ENCODE measurements around the gene EHD1. TPM values are rescaled to one million over a fixed set of nuclear protein-coding genes. Genes with fewer than 3 reads are reported as not detected.

The EHD1 gene
- total RNA-seq: 100 to 1,000 TPM; 184 to 212 TPM
- total RNA-seq: 194 to 392 reads per million in 2 donors

DNA sequence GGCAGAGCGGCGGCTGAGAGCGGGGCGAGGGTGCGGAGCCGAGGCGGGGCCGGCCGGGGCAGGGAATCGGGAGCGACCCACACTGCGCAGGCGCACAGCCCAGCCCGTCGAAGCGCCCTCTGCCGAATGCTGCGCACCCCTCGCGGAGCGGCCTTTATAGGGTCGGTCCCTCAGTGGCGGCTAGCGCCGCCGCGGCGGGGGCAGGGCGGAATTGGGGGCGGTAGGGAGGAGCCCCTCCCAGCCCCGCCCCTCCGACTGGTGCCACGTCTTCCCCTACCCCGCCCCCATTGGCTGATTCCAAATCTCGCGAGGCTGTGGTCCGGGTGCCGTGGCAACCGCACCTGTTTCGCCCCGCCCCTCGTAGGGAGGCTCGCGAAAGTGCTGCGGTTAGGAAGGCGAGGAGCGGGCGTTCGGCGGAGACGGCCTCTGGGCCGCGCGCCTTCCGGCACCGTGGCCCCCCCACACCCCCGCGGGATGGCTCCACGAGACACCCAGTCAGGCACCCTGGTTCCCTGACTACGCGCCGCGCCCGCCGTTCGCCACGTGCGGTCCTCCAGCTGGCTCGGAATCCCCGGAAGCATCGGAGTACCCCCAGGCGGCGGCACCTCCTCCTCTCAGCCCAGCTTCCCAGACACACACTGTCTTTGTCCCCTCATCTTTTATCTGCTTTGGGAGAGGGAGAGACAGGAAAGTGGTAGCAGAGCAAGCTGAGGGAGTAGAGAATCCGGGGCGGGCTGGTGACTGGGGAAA is at the start of gene EHD1:
EHD1 (minus strand) TSS at position 128 of the 750 bp plus-strand sequence. CDS start 157 bp downstream, outside the sequence.
- H3K27me3 Mint-ChIP-seq: no peaks in the 10 kb centered on the region
- no peaks in the 10 kb centered on the region for H3K9me3 ChIP-seq (ENCODE audit: control insufficient read depth, low read length, poor library complexity, severe bottlenecking)
- peak within 1 kb of the TSS; percentile 97 for H3K4me3 Mint-ChIP-seq
- peaks cover 62% of the 10 kb centered on the region for H3K4me1 Mint-ChIP-seq
- DNase-seq: peak; percentile 99 to 100 (median 100)
- H3K36me3 Mint-ChIP-seq (ENCODE audit: low read depth): peaks cover 8% of the 10 kb centered on the region
- H3K27ac Mint-ChIP-seq: peak within 1 kb of the TSS; percentile 97
- peak; percentile 84 for ATAC-seq

DNA sequence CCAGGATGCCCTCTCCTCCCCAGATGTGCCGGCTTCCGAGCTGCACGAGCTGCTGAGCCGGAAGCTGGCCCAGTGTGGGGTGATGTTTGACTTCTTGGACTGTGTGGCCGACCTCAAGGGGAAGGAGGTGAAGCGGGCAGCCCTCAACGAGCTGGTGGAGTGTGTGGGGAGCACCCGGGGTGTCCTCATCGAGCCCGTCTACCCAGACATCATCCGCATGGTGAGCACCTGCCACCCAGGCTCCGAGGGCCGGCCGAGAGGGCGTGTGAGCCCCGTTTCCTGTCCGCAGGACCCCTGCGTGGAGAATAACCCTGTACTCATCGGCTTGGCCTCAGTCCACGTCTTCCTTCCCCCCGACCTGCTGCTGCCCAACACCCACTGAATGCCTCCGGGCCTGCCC is 48.3 kb upstream of the EHD1 start:
- no peaks in the 10 kb centered on the region for H3K36me3 Mint-ChIP-seq (ENCODE audit: low read depth)
- H3K9me3 ChIP-seq (ENCODE audit: control insufficient read depth, low read length, poor library complexity, severe bottlenecking): no peaks in the 10 kb centered on the region
- ATAC-seq: no peak
- H3K4me3 Mint-ChIP-seq: peak overlapping the region; percentile 68
- DNase-seq: no peak
- H3K27ac Mint-ChIP-seq: peak overlapping the region; percentile 57
- H3K27me3 Mint-ChIP-seq: no peaks in the 10 kb centered on the region
- peaks cover 15% of the 10 kb centered on the region for H3K4me1 Mint-ChIP-seq

DNA sequence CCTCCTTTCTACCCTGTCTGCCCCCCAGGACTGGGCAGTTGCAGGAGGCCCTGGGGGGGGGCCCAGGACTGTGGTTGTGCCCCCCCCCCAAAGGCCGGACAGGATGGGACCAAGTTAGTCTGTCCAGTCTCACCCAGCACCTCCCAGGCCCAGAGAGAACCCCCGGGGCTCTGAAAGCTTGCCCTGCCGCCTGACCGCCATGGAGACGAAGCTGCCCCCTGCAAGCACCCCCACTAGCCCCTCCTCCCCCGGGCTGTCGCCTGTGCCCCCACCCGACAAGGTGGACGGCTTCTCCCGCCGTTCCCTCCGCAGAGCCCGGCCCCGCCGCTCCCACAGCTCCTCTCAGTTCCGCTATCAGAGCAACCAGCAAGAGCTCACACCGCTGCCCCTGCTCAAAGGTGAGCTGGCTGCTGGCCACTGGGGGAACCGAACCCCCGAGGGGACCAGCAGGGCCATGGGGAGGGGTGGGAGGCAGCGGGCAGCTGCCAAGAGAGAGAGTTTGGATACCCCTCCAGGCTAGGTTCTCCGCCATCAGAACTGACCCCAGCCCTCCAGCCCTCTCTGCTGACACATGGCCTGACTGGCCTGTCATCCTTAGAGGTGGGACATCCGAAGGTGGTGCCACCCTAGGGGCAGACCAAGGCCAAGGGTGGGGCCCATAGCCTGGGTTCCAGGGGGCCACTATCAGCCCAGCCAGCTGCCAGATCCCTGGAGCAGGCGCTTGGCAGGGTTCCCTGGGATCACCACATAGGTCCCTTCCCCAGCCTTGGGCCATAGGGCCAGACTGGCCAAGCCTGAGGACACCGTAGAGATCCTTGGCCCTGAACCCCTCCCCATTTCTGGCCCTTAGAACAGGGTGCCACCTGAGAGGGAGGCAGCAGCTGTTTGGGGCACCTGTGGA is 47.4 kb upstream of the EHD1 start:
- DNase-seq: no peak
- no peaks in the 10 kb centered on the region for H3K9me3 ChIP-seq (ENCODE audit: control insufficient read depth, low read length, poor library complexity, severe bottlenecking)
- Mint-ChIP-seq H3K27me3 (no peaks in the 10 kb centered on the region), H3K4me1 (peaks cover 15% of the 10 kb centered on the region), H3K4me3 (peak overlapping the region; percentile 97), H3K36me3 (ENCODE audit: low read depth) (no peaks in the 10 kb centered on the region), H3K27ac (no peak overlapping the region)
- ATAC-seq: no peak

DNA sequence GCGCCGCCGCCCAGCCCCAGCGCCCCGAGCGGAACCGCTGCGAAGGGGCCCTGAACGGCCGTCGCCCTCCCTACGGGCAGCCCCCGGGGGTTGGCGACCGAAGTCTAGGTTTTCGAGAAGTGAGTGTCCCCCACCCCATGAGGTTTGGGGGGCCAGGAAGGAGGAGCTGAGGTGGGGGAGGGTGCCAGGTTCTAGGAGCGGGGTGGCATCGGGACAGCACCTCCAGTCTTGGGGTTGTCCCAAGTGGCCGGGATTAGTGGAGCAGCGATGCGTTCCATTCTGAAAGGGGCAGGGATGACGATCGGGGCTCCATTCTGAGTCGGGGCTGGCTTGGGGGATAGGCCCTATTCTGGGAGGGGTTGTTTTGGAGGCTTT is 46.5 kb upstream of the EHD1 start:
- no peaks in the 10 kb centered on the region for H3K27me3 Mint-ChIP-seq
- peak overlapping the region; percentile 97 for H3K27ac Mint-ChIP-seq
- DNase-seq: no peak
- peak overlapping the region; percentile 97 for H3K4me3 Mint-ChIP-seq
- H3K4me1 Mint-ChIP-seq: peaks cover 15% of the 10 kb centered on the region
- H3K36me3 Mint-ChIP-seq (ENCODE audit: low read depth): no peaks in the 10 kb centered on the region
- ATAC-seq: no peak
- H3K9me3 ChIP-seq (ENCODE audit: control insufficient read depth, low read length, poor library complexity, severe bottlenecking): no peaks in the 10 kb centered on the region

DNA sequence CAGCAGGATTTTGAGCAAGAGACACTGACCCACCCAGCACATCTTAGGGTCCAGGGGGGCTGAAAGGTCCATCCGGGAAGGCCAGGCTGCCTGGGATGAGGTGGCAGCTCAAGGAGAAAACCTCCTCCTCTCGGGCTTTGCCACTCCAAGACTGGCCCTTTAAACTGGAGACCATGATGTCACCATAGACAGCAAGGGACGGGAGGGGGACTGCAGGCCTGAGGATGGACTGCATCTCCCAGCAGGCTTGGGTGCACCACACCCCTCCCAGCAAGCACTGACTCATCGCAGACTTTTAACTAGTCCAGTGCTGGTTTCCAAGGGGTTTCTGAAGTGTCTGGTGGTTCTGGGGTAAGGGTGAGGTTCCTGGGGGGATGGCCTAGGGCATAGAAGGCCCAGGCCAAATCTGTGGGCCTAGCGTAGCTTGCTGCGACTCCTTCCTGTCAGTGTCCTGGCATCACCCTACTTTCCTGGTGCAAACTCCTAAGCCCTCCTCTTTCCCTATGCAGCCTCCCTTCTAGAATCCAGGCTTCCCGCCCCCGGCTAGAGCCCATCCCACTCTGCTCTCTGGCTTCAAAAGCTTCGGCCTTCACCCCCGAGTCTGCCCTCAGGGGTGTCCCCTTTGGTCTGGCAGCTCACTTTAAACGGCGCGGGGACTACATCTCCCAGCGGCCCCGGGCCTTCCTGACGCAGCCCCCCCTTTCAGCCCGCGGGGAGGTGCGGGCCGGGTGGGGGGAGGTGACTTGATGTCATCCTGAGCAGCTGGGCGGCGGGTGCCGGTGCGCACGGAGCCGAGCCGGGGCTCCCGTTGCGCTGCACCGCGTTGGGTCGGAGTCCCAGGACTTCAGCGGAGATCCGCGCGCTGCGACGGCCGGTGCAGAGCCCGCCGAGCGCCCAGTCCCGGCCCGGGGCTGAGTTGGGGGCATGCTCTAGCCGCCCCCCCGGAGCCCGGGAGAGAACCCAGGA is 45.8 kb upstream of the EHD1 start, which contains the start of gene PPP2R5B:
PPP2R5B (plus strand) TSS at position 746 of the 966 bp plus-strand sequence. CDS start 1,046 bp downstream, outside the sequence.
- Mint-ChIP-seq H3K4me3 (peak within 1 kb of the TSS; percentile 97), H3K27me3 (no peaks in the 10 kb centered on the region), H3K4me1 (peaks cover 15% of the 10 kb centered on the region), H3K36me3 (ENCODE audit: low read depth) (no peaks in the 10 kb centered on the region), H3K27ac (peak within 1 kb of the TSS; percentile 97)
- peak; percentile 94 for ATAC-seq
- no peaks in the 10 kb centered on the region for H3K9me3 ChIP-seq (ENCODE audit: control insufficient read depth, low read length, poor library complexity, severe bottlenecking)
- peak; percentile 85 to 89 (median 86) for DNase-seq

DNA sequence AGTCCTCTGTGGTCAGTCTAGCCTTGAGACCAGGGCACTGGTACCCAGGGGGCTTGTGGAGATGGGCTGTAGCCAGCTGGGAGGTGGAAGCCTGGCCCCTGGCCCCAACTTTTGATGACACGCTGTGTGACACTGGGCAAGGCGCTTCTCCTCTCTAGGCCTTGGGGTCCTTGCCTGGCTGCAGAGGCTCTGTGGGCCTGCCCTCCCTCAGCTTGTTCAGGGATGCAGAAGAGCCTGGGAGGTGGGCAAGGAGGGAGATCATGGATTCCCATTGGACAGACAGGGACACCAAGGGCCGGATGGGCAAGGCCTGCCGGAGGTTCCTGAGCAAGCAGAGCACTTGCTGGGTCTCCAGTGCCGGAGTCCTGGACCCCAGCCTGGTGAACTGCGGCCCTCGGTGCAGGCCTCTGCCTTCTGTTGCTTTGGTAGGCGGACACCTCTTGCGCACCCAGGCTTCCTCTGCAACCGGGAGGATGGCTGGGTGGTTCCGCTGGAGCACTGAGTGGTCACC is 44.8 kb upstream of the EHD1 start:
- H3K27me3 Mint-ChIP-seq: no peaks in the 10 kb centered on the region
- no peak overlapping the region for H3K4me3 Mint-ChIP-seq
- H3K4me1 Mint-ChIP-seq: peaks cover 15% of the 10 kb centered on the region
- ATAC-seq: no peak
- peak overlapping the region; percentile 97 for H3K27ac Mint-ChIP-seq
- no peaks in the 10 kb centered on the region for H3K36me3 Mint-ChIP-seq (ENCODE audit: low read depth)
- DNase-seq: no peak
- no peaks in the 10 kb centered on the region for H3K9me3 ChIP-seq (ENCODE audit: control insufficient read depth, low read length, poor library complexity, severe bottlenecking)

DNA sequence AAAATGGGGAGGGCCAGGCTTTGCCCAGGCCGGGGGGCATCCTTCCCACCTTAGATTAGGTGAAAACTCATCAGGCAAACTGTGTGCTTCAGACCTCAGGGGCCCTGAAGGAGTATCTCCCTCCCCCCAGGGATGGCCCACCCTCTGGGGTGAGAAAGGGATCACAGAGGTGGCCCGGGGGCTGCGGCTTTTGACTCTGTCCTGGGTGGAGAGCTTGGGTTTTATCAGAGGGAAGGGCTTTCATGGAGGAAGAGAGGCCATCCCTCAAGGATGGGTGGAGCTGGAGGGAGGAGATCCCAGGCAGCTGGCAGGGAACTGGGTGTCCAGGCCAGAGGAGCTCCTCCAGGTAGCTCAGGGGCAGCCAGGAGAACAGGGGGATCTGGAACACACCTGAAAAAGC is 43.0 kb upstream of the EHD1 start:
- Mint-ChIP-seq H3K27ac (no peak overlapping the region), H3K4me1 (peaks cover 25% of the 10 kb centered on the region), H3K4me3 (no peak overlapping the region), H3K27me3 (no peaks in the 10 kb centered on the region), H3K36me3 (ENCODE audit: low read depth) (no peaks in the 10 kb centered on the region)
- ATAC-seq (no peak), DNase-seq (no peak)
- no peaks in the 10 kb centered on the region for H3K9me3 ChIP-seq (ENCODE audit: control insufficient read depth, low read length, poor library complexity, severe bottlenecking)

DNA sequence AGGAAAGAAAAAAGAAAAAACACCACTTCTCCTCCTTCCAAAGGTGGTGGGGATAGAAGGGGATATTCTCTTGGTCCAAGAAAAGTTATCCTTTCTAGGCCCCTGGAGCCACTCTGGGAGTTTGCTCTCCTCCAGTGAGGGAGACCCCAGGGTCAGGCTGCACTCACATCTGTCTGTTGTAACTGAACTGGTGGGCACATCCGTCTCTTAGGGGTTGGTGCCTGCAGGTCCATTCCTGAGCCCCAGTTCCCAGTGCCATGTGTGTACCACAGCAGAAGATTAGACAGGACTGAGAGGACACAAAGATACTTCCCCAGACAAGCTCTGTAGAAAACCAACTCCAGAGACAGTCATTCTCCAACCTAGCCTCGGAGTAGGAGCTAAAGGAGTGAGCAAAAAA is 41.7 kb upstream of the EHD1 start:
- H3K27me3 Mint-ChIP-seq: no peaks in the 10 kb centered on the region

DNA sequence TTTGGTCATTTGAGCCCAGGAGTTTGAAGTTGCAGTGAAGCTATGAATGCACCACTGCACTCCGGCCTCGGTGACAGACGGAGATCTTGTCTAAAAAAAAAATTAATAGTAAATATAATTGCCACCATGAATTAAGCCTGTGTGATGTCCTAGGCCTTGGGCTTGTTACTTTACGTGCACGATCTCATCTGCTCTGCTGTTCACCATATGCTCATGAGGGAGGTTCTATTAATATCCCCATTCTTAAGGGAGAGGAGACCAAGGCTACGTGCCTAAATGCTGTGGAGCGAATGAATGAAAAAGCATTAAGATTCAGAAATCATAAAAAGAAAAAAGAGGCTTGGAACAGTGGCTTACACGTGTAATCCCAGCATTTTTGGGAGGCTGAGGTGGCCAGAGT is 41.2 kb upstream of the EHD1 start:
- Mint-ChIP-seq H3K4me1 (peaks cover 24% of the 10 kb centered on the region), H3K27ac (no peak overlapping the region), H3K27me3 (no peaks in the 10 kb centered on the region), H3K4me3 (no peak overlapping the region), H3K36me3 (ENCODE audit: low read depth) (no peaks in the 10 kb centered on the region)
- ATAC-seq: no peak
- DNase-seq: no peak
- no peaks in the 10 kb centered on the region for H3K9me3 ChIP-seq (ENCODE audit: control insufficient read depth, low read length, poor library complexity, severe bottlenecking)

More for the DNA sequence above, 41.7 kb upstream of the EHD1 start:
- ATAC-seq (no peak), DNase-seq (no peak)
- H3K36me3 Mint-ChIP-seq (ENCODE audit: low read depth): no peaks in the 10 kb centered on the region
- H3K9me3 ChIP-seq (ENCODE audit: control insufficient read depth, low read length, poor library complexity, severe bottlenecking): no peaks in the 10 kb centered on the region
- H3K4me1 Mint-ChIP-seq: peaks cover 27% of the 10 kb centered on the region
- no peak overlapping the region for H3K4me3 Mint-ChIP-seq
- no peak overlapping the region for H3K27ac Mint-ChIP-seq

DNA sequence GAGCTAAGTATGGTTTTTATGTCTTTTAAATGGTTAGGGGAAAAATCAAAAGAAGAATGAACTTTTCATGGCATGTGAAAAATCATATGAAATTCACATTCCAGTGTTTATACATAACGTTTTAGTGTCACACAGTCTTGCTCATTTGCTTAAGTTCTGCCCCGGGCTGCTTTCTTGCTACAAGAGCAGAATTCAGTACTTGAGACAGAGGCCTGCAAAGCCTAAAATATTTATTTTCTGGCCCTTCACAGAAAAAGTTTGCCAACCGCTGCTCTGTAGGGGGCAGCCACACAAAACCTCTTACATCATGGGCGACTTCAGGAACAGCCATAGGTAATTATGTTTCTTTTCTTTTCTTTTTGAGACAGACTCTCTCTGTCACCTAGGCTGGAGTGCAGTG is 39.6 kb upstream of the EHD1 start:
- H3K4me3 Mint-ChIP-seq: peak overlapping the region; percentile 93
- DNase-seq: no peak
- peaks cover 19% of the 10 kb centered on the region for H3K4me1 Mint-ChIP-seq
- H3K27me3 Mint-ChIP-seq: no peaks in the 10 kb centered on the region
- peak overlapping the region; percentile 92 for H3K27ac Mint-ChIP-seq
- no peaks in the 10 kb centered on the region for H3K9me3 ChIP-seq (ENCODE audit: control insufficient read depth, low read length, poor library complexity, severe bottlenecking)
- H3K36me3 Mint-ChIP-seq (ENCODE audit: low read depth): peaks cover 2% of the 10 kb centered on the region
- ATAC-seq: no peak

DNA sequence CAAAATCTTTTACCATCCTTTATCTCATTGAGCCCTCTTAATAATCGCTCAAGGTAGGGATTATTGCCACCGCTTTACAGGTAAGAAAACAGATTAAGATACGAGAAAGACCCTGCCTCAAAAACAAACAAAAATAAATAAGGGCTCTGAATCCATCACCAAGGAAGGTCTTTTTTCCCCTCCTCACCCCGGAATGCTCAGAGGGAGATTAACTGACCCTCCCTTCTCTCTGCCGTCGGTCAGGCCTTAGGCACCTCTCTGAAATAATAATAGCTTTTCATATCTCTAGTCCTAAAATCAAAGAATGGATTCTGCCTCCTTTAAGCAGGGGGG is 39.2 kb upstream of the EHD1 start:
- no peaks in the 10 kb centered on the region for H3K9me3 ChIP-seq (ENCODE audit: control insufficient read depth, low read length, poor library complexity, severe bottlenecking)
- peaks cover 2% of the 10 kb centered on the region for H3K36me3 Mint-ChIP-seq (ENCODE audit: low read depth)
- no peak for DNase-seq
- no peaks in the 10 kb centered on the region for H3K27me3 Mint-ChIP-seq
- peak overlapping the region; percentile 92 for H3K27ac Mint-ChIP-seq
- no peak for ATAC-seq
- peaks cover 19% of the 10 kb centered on the region for H3K4me1 Mint-ChIP-seq
- peak overlapping the region; percentile 93 for H3K4me3 Mint-ChIP-seq

DNA sequence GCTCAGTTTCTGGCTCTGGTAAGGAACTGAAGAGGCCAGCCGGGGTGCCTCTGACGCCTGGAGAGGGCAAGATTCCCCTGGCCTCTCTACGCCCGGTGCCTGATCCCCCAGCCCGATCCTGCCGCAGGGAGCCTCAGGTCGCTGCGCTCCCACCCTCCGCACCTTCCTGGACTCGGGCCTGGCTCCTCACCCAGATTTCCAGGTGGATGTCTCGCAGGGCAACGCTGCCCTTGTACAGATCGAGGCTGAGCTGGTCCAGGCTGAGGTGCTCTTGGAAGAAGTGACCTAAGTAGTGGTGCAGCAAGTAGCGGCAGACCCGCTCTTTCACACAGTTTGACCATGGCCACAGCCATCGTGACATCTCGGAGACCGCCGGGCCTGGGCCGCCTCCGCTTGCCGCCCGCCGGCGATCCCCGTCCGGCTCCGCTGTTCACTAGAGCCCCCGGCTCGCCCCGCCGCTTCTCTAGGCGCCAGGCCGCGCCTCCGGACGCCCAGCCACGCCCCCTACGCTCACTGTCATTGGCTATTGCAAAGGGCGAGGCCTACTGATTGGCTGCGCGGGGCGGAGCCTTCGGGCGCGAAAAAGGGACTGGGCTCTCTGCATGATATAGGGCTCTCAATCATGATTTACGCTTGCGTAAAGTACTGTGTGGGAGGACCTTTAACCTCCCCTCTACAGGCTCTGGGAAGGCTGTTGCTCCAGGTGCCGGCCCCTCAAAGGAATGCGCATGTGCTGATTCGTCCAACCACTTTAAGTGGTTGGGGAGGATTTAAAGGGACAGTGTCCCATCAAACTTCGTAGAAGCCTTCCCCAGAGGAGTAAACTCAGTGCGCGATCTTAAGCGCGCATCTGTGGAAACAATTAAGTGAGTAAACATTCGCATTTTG is 38.6 kb upstream of the EHD1 start, which contains the start of gene ATG2A:
ATG2A (minus strand) TSS at position 435 of the 888 bp plus-strand sequence; CDS start at position 361, 74 bp downstream.
- ATAC-seq (peak; percentile 96), DNase-seq (peak; percentile 96 to 99 (median 97))
- peak within 1 kb of the TSS; percentile 92 for H3K27ac Mint-ChIP-seq
- peaks cover 19% of the 10 kb centered on the region for H3K4me1 Mint-ChIP-seq
- no peaks in the 10 kb centered on the region for H3K27me3 Mint-ChIP-seq
- no peaks in the 10 kb centered on the region for H3K9me3 ChIP-seq (ENCODE audit: control insufficient read depth, low read length, poor library complexity, severe bottlenecking)
- H3K36me3 Mint-ChIP-seq (ENCODE audit: low read depth): peaks cover 2% of the 10 kb centered on the region
- H3K4me3 Mint-ChIP-seq: peak within 1 kb of the TSS; percentile 93
